Heart left ventricle (tissue), 13 donors: ENCODE results near the gene KRTAP2-2.

ENCODE experiments used
- CTCF ChIP-seq, 12 donors: fragments of 200-600 bp; sonication (generic) in 4 of 12; IDR thresholded peaks; one replicate each; pipeline versions ENCODE4 v1.5.0 to v1.8.0; 2018 to 2022; ENCODE audit warnings: antibody characterized with exemption in 12 of 12, mild to moderate bottlenecking in 5 of 12
- POLR2A ChIP-seq, 2 donors: fragments of 450-650 bp; IDR thresholded peaks; one replicate each; pipeline ENCODE4 v1.6.1; 2017; ENCODE audit warnings: antibody characterized with exemption in 2 of 2, mild to moderate bottlenecking in 2 of 2, moderate library complexity in 2 of 2
- donor health status: ischemic (EF 13 %, LVEDD 7.1; RV severe dilation, severe dysfunction).
- donor health status: DM: no; HTN: yes; CAD: no.
- donor health status: DM: no; HTN: no; CAD: no.
- donor health status: ischemic (EF 25% LVEDD 6.9; RV normal size, moderate dysfunction).
- donor health status: ischemic (EF 25% LVEDD 5.7; RV mildly dilated, moderate dysfunction).
- donor health status: ischemic (EF 35%, LVEDD 5.7; RV mildly dilated, moderate dysfunction).
- donor health status: nonischemic (EF 11% LVEDD 7.7; RV severe dilation, severe dysfunction).
- donor health status: DM: yes; HTN: yes; CAD: no.
- donor health status: PGD.
- donor health status: ischemic (EF 29% LVEDD 5.4; RV normal size, mild dysfunction).
- donor health status: nonischemic (EF 23%, LVEDD 6.1; RV moderate dilation, normal function).

- TF ChIP-seq POLR2A (IDR thresholded peaks at IDR 0.05), result no peak
- TF ChIP-seq CTCF (IDR thresholded peaks at IDR 0.05), result no peak
Observed at GRCh38 chr17:41069031-41069430, 14.0 kb upstream of the KRTAP2-2 start.
